C4-2B (cell line): ENCODE results near the gene SYK.
A peak's percentile ranks its signal among the peaks of the same experiment; 100 is the strongest.

ENCODE experiments used
- H3K27ac ChIP-seq: fragments of 450-650 bp; 2 replicates; pipeline ENCODE4 v1.5.1; 2017
- CTCF ChIP-seq: fragments of 450-650 bp; conservative IDR thresholded peaks from 2 replicates; pipeline ENCODE4 v1.5.1; 2017; ENCODE audit warnings: mild to moderate bottlenecking
- ZFX ChIP-seq: fragments of 450-650 bp; IDR thresholded peaks from 2 replicates; pipeline ENCODE4 v1.6.1; 2017

Gene SYK

GRCh38 chr9:90914196-90914595 is 112.6 kb downstream of the SYK start:
- TF ChIP-seq CTCF (no peak), ZFX (no peak)
- no peak overlapping the region for H3K27ac ChIP-seq

GRCh38 chr9:90914868-90915483 is 113.4 kb downstream of the SYK start:
- TF ChIP-seq CTCF, result peak; percentile 94
- no peak for TF ChIP-seq ZFX
- H3K27ac ChIP-seq, result no peak overlapping the region

GRCh38 chr9:90915693-90916092 is 114.1 kb downstream of the SYK start:
- TF ChIP-seq CTCF, result no peak
- TF ChIP-seq ZFX, result no peak
- H3K27ac ChIP-seq, result no peak overlapping the region

- TF ChIP-seq ZFX, result no peak
- no peak for TF ChIP-seq CTCF
- no peak overlapping the region for H3K27ac ChIP-seq
Measured at GRCh38 chr9:90916147-90916734, 114.6 kb downstream of the SYK start.

- H3K27ac ChIP-seq, result peak overlapping the region; percentile 1; the same call in 1 of the 2 replicates
- TF ChIP-seq ZFX (no peak), CTCF (no peak)
Measured at GRCh38 chr9:90919883-90920282, 118.3 kb downstream of the SYK start.

GRCh38 chr9:90921104-90921503 is 119.5 kb downstream of the SYK start:
- peak overlapping the region; percentile 52 for H3K27ac ChIP-seq
- TF ChIP-seq ZFX (no peak), CTCF (no peak)

- TF ChIP-seq CTCF, result no peak
- TF ChIP-seq ZFX, result no peak
- no peak overlapping the region for H3K27ac ChIP-seq
Measured at GRCh38 chr9:90921969-90922368, 120.3 kb downstream of the SYK start.
